Inflammatory macrophage treated with lipopolysaccharide for 4 hours (primary cell): Measurements from ENCODE around the gene TBX2.
"Not testable (repeated sequence)": the region's sequence is repeated elsewhere in the genome, so short reads cannot be mapped to it uniquely, and the experiment has no call there.

Source experiments
- DNase-seq: peaks from one replicate; pipeline ENCODE4 v3.0.0-alpha.2; 2020

The TBX2 gene

DNA sequence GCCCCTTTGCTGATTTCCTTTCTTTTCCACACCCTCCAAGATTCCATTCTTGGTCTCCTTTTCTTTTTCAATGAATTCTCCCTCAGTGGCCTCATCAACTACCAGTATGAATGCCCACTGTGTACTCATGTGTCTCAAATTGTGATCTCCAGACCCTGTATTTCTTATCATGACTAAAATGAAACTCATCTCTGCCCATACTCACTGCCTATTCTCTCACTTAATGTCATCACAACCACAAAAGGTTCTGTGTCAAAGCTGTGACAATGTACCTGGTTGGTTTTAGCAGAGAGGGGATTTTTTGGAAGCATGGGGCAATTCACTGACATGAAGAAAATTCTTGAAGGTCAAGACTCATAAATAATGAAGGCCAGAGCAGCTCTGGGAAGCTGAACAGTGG is 41.1 kb downstream of the TBX2 start:
- no peak for DNase-seq

DNA sequence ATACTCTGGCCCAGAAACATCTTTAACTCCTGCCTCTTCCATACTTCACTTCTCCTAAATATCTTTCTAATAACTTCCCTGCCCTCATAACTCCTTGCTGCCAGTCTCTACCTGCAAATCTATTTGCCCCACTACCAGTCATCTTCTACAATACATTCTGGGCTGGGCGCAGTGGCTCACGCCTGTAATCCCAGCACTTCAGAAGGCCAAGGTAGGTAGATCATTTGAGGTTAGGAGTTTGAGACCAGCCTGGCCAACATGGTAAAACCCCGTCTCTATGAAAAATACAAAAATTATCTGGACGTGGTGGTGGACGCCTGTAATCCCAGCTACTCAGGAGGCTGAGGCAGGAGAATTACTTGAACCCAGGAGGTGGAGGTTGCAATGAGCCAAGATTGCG is 41.9 kb downstream of the TBX2 start:
- not testable (repeated sequence) for DNase-seq

DNA sequence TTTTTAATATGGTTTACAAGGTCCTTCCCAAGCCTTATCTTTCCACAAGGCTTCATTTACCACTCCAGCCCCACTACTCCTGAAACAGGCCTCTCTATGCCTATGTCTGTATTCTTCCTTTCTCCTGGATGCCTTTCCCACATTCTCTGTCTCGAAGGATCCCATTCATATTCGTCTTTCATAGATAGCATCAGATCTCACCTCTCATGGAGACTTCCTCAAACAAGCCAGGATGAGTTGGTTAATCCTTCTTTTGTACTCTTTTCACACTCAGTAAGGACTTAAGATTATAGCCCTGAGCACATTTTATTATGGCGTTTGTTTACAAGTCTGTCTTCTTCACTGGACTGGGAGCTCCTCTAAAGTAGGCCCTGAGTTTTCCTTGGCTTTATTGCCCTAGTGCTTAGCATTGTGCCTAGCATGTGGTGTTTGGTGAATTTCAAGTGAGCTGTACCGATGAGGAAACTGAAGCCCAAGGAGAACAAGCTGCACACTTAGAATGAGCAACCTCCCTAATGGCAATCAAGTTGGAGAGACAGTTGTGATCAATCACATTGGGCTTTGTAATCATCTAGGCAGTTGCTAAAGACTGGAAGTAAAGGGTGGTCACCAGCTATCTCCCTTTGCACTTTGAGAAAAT is 42.6 kb downstream of the TBX2 start:
- DNase-seq, result no peak

DNA sequence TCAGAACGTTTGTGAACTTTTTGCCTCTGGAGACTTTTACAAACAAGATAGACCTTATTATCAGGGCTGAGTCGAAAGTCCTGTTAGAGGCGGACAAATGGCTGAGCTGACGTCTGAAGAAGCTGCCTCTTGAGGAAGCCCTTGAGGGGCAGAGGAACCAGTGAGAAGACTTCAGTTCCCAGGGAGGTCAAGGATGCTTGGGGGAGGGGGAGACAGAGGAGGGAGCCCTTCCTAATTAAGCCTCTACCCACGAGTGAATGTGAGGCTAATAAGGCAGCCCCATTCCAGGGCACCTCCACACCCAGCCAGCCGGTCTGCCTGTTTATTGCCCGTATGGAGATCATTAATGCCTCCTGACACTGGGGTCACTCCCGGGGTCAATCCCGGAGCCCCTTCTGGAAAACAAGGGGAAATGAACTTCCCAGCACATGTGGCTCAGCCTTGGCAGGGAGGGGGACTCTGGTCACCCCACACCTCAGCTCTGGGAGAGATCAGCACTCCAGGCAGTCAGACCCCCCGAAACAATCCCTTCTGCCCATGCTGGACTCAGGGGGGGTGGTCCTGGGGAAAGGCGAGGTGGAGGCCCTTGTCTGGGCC is 43.3 kb downstream of the TBX2 start:
- no peak for DNase-seq

DNA sequence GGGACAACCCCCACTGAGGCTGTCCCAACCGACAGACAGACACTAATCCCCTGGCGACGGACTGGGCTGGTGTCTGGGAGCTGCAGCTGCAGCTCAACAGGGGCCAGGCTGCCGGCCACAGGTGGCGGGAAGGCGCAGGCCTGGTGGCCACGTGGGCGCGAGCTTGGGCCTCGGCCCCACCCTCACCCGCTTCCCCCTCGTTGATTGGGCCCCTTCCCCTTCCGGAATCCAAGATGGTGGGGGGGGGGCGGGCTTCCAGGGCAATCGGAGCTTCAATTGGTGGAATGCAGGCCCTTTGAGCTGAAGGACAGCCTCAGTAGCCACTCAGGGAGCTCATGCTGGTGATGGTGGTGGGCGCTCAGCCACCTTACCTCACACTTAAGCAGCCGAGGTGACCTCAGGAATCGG is 43.8 kb downstream of the TBX2 start:
- no peak for DNase-seq

DNA sequence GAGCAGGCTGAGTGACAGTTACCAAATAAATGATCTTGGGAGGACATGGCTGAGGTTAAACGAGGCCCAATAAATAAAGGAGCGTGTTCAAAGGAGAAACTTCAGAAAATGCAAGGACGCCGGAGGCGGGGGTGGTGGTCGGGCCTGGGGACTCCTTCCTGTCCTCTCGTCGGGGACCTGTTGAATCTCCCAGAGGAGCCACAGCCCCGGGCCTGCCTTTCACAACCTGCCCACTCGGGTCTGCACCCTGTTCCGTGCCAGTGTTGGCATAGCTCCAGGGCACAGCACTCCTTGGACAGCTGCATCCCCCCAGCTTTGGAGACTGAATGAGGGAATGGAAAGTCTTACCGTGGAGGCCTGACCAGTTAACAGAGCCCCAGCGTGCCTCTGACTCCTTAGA is 44.4 kb downstream of the TBX2 start:
- no peak for DNase-seq

DNA sequence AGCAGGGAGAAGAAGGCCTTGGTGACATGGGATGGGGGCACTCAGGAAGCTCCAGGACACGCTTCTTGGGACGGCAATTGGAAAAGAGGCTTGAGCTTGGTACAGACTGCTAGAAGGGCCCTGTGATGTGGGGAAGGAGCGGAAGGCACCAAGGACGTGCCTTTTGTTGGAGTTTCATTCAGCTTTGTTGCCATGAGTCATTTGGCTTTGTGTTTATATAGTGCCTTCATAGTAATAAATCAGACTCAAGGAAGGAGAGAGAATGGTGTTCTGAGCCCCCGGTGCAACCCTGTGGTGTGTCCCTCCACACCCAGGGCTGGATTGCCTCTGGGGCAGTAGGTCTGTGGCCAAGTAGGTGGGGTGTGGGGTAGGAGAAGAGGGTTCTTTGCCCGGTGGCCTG is 45.2 kb downstream of the TBX2 start:
- no peak for DNase-seq

DNA sequence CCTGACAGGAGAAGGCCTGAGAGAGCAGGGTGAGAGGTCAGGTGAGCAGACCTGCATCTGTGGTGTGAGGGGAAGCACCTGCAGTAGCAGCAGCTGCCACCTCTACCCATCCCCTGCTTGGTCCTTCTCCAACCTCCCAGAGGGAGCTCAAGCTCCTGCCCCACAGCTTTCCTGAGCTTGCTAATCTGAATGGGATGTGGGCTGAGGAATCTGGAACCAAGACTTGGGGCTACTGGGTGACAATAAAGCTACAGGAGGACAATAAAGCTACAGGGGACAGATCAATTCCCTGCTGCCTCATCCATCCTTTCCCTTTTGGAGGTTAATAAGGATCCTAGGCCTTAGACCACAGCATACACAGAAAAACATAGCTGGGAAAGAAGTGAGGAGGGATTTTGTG is 47.7 kb downstream of the TBX2 start:
- no peak for DNase-seq

DNA sequence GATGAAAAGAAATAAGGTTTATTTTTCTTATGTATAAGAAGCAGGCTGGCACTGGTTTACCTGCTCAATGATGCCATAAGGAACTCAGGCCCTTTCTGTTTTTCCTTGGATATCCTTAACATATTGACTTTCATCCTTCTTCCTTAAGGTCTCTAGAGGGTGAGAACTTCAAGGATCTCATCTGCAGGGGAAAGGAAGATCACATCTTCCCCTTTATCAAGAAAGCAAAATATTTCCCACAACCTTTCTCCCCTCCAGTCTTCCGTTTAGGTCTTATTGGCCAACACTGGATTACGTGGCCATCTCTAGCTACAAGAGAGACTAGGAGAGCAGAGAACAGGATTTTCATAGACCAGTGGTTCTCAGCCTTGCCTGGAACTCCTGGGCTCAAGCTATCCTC is 48.4 kb downstream of the TBX2 start:
- no peak for DNase-seq

DNA sequence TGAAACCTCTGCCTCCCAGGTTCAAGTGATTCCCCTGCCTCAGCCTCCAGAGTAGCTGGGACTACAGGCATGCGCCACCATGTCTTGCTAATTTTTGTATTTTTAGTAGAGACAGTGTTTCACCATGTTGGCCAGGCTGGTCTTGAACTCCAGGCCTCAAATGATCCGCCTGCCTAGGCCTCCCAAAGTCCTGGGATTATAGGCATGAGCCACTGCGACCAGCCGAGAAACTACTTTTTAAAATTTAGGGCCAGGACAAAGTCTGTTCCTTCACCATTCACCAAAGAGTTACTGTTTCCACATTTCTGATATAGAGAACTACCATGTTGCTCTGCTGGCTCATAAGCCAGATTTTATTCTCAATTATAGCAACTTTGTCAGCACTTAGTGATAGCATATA is 49.5 kb downstream of the TBX2 start:
- not testable (repeated sequence) for DNase-seq

DNA sequence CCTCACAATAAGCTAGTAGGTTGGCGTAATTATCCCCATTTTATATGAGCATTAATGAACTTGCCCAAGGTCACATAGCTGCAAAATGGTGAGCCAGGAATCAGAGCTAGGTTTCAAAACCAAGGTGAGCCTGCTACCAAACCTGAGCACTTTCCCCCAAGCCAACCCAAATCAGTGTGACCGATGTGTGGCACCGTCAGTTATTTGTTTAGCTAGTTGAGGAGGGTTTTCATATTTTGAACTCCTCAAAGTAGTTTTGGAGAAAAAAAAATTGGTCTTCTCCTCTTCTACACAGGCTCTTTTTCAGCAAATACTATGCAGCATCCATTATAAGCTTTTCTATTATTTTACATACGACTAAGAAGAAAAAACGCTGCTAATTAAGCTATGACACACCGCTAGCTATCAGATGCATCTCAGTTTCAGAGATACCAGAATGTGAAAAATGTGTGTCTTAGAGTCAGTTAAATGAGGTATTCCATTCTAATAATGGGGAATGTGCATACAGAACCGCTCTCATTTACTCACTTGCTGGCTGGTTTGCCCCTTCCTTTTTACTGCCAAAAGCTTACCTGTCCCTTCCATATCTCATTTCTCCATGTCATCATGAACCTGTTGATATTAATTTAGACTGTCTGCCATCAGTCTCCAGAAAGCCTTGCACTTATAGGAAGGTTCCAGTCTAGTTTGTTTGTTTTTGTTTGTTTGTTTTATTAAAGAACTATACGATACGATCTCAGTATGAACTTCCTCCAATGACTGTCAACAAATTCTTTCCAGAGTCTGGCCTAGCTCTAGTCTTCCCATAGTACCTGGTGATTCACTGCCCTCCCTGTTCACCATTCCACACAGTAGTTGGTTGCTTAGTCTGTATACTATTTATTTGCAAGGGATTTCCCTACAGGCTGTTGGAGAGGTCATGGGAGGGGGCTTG is 50.3 kb downstream of the TBX2 start:
- no peak for DNase-seq

DNA sequence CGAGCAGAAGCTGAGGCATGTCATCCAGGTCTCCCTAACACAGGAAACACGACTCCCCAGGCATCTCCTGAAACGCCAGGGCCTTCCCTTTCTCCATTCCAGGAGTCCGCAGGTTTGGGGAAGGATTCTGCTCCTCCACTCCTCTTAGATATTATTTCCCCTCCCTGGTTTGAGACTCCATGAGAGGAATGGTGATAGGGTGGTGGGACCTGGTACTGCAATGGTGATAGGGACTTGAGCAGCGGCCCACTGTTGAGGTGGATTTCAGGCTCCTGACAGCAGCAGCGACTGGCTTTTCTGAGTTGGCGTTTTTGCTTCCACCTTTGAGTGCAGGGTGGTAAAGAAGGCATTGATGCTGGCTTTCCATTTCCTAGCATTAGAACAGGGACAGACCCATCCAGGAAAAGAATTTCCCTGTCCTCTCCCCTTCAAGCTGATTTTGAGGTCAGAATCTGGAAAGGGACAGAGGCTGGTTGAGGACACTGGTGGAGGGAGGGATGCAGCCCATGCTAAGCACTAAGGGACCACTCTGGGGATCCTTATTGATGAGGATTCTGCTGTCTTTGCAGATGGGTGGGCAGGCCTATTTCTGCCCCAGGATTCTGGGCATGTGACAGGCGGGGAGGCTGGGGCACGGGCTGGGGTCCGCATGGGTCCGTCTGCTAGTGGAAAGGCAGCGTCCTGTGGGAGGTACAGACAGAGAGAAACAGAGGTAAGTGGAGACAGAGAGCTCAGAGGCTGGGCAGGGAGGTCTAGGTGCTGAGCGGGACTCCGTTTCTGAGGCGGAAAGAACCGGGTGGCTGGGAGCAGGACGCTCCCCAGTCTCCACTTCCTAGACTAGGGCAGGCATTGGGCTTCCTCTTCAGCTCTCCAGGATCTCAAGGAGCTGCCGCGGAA is 51.2 kb downstream of the TBX2 start:
- no peak for DNase-seq

DNA sequence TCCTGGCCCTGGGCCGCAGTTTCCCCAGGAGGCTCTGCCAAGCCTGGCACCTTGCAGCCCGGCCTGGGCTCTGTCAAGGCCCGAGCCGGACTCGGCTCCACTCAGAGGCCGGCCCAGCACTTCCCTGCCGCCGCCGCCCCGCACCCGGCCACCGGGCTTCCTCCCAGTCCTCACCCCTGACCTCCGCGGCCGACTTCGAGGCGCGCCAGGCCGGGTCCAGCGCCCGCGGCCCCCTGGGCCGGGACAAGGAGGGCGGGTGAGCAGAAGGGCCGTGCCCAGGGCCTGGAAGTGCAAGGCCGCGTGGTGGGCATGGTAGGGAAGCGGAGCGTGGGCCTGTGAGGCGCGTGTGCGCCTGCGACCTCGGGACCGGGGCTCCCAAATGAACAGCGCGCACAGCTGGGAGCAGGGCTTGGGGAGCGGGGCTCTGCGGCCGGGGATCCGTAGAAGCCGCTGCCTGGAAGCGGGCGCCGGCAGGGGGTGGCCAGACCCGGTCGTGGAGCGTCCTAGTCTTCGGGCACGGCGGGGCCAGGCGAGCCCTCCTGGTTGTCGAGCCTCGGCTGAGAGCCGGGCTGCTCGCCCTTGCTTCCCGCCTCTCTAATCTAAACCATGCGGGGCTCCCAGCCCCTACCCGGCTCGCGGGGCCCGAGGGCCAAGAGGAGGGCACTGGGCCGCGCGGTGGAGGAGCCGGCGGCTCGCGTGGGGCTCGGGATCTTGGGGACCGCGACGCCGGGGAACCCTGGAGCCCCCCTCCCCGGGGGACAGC is 52.1 kb downstream of the TBX2 start:
- DNase-seq, result no peak

DNA sequence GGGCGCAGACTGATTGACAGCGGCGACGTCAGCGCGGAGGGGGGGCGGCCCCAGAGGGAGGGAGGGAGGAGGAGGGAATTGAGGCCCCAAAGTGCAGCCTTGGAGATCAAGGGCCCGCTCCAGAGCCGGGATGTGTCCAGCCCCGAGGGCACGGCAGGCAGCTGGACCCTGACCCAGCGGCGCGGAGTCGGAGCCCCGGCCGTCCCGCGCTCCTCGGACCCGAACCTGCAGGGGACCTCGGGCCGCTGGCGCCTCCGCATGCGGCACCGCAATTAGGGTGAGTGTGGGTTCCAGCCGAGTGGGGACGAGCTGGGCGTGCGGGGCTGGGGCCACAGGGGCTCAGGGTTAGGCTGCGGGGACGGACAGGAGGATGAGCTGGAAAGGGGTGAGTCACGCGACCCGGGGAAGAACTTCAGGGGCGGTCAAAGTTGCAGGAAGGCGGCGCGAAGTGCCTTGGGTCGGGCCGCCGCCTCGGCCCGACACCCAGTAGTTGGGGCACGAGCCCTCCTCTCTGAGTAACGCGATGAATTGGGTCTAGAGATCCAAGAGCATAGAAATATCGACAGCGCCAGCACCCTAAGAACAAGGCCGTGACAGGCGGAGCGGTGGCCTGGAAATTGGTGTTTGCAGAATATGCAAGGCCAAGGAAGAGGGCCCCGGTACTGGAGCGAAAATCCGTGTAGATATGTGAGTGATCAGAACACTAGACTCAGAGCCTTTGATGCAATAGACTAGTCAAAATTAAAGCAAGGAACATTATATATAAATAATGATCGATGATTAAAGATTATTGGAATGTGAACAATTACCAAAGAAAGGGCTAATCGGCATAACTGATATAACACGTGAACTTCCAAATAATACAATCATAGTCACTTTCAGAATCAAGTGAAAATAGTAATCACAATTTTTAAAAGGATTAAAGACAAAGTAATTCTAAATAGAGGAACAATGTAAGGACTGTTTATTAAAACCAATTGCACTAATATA is 53.0 kb downstream of the TBX2 start, which contains the start of gene TBX4:
TBX4 (plus strand) TSS at position 122 of the 990 bp plus-strand sequence. CDS start 4,069 bp downstream, outside the sequence.
- no peak for DNase-seq

DNA sequence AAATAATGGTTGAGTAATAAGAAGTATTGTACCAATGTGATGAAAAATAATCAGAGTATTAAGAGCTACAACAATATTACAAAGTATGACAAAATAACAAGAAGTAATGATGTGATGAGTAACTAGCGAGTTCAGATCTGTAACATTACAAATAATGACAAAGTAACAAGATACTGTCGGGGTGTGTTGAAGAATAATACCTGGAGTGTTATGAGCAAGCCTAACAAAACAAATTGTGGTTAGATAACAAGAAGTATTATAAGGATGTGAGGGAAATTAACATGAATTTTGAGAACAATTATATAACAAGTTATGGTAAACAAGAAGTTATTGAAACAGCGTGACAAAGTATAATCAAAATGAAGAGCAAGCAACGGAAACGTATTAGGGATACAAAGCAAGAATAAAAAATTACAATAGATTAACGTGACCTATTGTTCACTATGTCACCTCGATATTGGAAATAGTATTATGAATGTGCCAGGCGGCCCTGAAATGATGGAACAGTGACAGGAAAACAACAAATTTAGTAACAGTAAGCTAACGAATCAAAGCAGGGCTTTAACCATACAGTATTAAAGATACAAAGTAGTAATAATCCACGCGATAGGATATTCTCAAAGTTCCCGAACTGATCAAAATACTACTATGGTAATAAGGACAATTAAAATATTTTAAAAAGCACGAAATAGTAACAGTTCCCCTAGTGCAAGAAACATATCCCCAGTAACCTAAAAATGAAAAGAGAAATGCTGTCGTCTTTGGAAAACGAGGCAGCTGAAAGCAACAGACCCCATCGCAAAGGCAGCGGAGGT is 54.1 kb downstream of the TBX2 start:
- no peak for DNase-seq

DNA sequence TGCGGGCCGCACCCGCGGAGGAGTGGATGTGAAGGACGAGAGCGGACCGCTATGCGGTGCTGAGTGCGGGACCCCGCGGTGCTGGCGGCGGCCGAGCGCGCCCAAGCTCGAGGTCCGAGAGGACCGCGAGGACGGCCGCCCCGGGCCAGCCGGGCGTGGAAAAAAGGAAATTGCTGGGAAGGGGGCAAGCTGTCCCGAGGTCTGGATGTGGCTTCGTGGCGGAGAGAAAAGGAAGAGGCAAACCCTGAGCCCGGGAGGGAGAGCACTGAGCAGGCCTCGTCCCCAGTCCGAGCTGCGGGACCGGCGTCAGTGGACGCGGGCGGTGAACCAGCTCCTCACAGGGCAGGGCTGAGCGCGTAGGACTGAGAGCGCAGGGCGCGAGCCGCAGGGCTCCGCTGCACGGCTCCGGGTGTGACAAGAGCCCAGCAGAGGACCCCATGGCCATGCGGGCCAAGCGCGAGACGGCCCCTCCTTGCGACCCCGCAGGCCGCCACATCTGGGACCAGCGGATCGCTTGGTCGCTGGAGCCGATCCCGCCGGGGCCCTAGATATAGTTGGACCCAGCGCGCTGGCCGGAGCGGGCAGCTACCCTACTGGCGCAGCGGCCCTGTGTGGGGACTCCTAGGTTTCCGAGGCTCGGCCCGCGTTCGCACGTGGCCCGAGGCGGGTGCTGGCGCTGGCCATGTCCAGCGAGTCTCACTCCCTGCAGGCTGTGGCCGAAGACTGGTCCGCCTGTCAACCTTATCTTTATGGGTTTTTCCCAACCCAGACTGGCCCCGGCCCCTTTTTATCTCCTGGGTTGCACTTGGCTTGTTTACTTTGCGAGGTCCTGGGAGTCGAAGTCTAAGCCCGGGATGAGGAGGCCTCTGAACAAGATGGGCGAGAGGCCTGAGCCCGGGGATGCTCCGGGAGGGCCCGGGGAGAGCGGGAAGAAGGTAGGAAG is 55.0 kb downstream of the TBX2 start:
- no peak for DNase-seq

DNA sequence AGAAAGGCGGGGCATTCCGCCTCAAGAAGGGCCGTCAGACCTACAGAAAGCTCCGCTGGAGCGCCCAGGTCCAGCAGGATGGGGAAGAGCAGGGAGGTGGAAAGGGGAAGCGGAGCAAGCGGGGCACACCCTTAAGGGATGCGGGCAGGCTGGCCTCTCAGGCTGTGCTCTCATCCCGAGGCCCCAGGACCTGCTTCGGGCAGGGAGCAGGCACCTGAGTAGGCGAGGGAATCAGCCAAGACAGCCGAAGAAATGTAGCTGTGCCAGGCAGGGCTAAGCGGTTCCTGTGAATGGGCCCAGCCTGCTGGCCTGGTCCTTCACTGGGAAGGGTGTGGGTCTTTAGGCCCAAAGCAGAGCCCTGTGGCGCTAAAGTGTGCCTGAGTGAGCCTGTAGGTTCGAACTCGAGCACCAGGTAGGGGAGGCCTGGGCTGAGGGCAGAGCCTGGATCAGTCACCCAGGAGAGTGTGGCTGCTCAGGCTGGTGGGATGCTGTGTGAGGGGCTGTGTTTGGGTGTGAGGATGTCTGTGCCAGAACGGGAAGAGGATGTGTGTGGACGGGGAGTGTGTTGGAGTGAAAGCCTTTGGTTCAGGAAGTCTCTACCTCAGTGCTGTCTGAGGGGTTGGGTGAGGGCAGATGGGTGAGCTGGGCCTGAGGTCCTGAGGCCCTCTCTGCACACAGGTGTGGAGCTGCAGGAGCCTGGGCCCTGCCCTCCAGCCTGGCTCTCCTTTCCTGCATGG is 55.8 kb downstream of the TBX2 start:
- DNase-seq, result no peak
